Measurements from ENCODE around the gene CA5A.
"Not testable (repeated sequence)": the region's sequence is repeated elsewhere in the genome, so short reads cannot be mapped to it uniquely, and the experiment has no call there.

Gene CA5A

DNA sequence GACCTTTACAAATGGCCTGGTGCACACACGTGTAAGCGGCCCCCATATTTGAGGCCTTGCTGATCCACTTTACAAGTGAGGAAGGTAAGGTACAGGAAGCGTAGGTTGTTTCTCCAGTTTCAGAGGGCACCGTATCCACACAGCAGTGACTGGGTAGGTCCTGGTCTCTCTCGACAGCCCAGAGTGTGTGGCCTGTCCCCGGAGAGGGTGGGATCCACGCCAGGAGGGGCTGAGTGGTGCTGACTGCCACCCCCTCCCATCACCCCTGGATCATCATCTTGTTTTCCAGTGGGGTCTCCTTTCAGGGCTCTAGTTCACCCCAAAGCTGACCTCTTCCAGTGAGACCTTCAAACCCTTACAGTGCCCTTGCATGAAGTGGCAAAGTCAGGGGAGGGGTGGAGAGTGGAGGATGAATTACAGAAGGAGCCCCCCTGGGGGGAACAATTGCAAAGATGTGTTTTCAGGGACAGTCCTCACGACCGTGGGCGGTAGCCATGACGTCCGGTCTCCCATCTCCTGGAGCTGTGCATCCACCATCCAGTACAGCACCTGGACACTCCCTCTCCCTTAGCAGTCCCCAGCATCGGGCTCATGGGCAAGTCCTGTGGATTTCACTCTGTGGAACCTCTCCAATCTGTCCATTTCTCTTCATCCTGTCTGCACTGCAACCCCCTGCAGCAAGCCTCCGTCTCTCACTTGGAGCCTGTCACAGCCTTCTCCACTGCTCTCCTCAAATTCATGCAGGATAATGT, 10.4 kb upstream of the CA5A start:
- no peak for DNase-seq

DNA sequence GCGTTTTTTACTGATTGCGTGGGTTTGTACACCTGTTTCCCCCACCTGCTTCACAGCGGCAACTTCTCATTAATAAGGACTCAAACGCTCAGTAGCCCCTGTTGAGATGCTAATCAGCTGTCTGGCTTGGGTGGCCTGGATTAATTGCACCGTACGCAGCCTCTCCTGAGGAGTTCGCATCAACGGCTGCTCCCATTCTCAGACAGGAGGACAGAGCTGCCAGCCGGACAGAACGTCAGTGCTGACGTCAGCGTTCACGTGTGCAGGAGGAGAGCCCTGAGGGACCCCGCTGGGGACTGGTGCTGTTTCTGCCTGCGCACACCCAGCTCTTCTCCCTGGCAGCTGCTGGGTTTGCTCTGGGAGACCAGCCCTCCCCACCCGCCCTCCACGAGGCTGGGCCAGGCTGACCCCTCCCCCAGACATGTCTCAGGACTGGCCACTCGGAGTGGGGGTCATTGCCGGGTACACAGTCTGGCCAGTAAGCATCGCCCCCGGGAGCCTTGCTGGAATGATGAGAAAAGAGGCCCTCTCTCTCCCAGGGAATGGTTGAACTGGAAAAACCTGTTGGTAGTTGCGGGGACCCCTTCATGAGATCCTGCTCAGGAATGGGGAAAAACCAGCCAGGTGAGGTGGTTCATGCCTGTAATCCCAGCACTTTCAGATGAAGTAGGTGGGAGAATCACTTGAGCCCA, 9.2 kb upstream of the CA5A start:
- DNase-seq = no peak

DNA sequence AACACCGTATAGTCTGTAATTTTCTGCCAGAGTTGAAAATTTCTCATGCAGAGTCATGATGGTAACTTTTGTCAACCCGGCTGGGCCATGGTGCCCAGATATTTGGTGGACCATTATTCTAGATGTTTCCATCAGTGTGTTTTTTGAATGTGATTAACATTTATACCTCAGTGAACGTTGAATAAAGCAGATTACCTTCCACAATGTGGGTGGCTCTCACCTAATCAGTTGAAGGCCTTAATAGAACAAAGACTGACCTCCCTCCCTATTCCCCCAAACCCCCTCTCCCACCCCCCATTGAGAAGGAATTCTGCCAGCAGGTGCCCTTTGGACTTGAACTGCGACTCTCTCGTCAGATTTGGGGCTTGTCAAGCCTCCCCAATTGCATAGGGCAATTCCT, 6.4 kb upstream of the CA5A start:
- DNase-seq = no peak

GRCh38 chr16:87939562-87940423, 3.5 kb upstream of the CA5A start:
- DNase-seq = no peak

- no peak for DNase-seq
Measured at GRCh38 chr16:87938412-87938949, 2.2 kb upstream of the CA5A start.

GRCh38 chr16:87937231-87937542, 858 bp upstream of the CA5A start:
- not testable (repeated sequence) for DNase-seq

DNA sequence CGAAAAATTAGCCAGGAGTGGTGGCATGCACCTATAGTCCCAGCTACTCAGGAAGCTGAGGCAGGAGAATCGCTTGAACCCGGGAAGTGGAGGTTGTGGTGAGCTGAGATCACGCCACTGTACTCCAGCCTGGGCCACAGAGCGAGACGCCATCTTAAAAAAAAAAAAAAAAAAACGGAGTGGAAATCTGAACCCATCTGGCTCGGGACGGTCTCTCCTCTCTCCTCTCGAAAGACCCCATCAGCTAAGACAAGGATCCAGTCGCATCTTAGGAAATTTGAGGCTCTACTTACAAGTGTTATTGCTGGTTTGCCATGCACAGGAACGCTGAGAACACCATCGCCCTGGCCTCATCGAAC, 334 bp downstream of the CA5A start:
- not testable (repeated sequence) for DNase-seq

DNA sequence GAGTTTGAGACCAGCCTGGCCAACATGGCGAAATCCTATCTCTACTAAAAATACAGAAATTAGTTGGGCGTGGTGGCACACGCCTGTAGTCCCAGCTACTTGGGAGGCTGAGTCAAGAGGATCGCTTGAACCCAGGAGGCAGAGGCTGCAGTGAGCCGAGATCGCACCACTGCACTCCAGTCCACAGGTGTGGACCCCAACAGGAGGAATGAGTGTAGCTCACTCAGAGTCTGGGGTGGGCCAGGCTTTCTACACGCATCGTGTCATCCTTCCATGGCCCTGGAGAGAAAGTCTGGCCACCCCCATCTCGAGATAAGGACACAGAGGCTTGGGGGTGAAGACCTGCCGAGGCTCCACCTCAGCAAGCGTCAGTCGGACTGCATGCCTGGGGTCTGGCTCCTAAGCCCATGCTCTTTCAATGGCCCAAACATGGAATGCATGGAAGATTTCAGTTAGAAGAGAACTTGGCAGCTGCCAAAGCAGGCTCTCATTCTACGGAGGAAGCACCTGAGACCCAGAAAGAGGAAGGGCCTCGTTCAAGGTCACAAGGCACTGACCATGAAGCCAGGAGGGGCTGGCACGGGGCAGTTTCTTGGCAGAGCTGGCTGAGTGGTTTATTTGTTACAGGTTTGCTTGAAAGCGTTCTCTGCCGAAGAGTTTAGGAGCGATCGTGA, 1.4 kb downstream of the CA5A start:
- not testable (repeated sequence) for DNase-seq

DNA sequence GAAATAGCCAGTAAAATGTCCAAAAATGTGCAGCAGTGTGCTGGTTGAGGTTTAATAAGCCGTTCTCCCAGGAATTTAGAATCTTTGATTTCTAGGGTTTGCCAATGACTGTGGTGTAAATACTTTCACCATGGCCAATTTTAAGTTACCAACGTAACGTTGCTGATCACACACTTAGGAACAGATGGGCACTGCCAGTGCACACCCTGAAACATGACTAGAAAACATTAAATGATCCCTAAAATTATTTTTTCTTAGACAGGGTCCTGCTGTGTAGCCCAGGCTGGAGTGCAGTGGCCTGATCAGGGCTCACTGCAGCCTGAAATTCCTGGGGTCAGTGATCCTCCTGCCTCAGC, 3.2 kb downstream of the CA5A start:
- no peak for DNase-seq

- not testable (repeated sequence) for DNase-seq
Measured at GRCh38 chr16:87932475-87933139, 3.7 kb downstream of the CA5A start.

GRCh38 chr16:87931504-87931903, 4.8 kb downstream of the CA5A start:
- DNase-seq = no peak

- no peak for DNase-seq
Measured at GRCh38 chr16:87930456-87930855, 5.9 kb downstream of the CA5A start.

DNA sequence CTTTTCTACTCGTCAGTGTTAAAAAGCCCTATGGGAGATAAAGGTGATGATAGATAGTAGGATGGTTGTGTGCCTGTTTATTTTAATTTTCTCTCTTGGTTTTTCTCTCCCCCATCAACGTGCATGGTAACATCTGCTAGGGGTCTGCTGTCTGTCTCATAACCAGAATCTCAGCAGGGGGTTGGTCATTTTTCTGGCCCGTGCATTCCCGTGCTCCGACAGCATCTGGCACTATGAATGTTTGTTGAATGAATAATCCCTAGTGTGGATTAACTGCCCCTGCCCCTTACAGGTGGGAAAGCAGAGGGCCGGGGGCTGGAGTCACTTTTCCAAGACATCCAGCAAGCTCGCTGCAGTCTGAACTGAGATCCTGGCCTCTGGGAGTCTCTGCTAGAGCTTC, 6.3 kb downstream of the CA5A start:
- no peak for DNase-seq

DNA sequence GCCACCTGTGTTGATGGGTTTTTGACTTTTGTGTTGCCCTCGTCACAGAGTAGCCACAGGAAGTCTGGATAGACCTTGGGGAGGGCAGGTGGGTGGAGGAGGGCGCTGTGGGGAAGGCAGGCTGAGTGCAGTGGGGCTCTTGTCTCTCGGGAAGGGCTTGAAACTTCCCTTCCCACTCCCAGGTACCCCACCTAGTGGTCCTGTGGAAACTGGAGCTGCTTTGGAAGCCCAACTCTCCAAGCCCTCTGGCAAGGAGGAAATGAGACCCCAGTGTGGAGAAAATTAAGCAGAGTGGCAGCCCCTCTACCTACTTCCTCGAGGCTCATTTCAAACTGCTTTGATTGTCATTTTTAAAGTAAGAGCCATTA, 9.2 kb downstream of the CA5A start:
- no peak for DNase-seq

GRCh38 chr16:87926246-87927194, 9.8 kb downstream of the CA5A start:
- no peak for DNase-seq

GRCh38 chr16:87924811-87925670, 11.3 kb downstream of the CA5A start:
- no peak for DNase-seq

GRCh38 chr16:87924041-87924810, 12.1 kb downstream of the CA5A start:
- no peak for DNase-seq

GRCh38 chr16:87922250-87922871, 14.0 kb downstream of the CA5A start:
- no peak for DNase-seq

- no peak for DNase-seq
Measured at GRCh38 chr16:87921236-87921773, 15.0 kb downstream of the CA5A start.
